ENCODE data around the gene RAB17. TPM values are rescaled to one million over a fixed set of nuclear protein-coding genes. Genes with fewer than 3 reads are reported as not detected.
A peak's percentile ranks its signal among the peaks of the same experiment; 100 is the strongest.

RAB17 gene
- total and polyA plus RNA-seq, 10 of the 15 experiments (the other 5 are each of a cell fraction or from before 2014, with no cell fraction given), result 0.07 to 1.4 (median 0.28) TPM; not detected in 3

GRCh38 chr2:237581751-237582746 is 8.5 kb downstream of the RAB17 start (continued):
- TF ChIP-seq HSF1 (IDR thresholded peaks at IDR 0.05; ENCODE audit: low read depth, low read length) (no peak), MTA3 (IDR thresholded peaks at IDR 0.05; ENCODE audit: borderline replicate concordance, low read length) (no peak), SMC3 (IDR thresholded peaks at IDR 0.05; ENCODE audit: borderline replicate concordance, low read length) (peak; percentile 59; the same call in 1 of the 2 replicates), RAD21 (IDR thresholded peaks at IDR 0.05; ENCODE audit: insufficient read depth, low read depth, low read length) (peak; percentile 72), FOXK2 (IDR thresholded peaks at IDR 0.05) (no peak)
- TF ChIP-seq, protein P1, sequence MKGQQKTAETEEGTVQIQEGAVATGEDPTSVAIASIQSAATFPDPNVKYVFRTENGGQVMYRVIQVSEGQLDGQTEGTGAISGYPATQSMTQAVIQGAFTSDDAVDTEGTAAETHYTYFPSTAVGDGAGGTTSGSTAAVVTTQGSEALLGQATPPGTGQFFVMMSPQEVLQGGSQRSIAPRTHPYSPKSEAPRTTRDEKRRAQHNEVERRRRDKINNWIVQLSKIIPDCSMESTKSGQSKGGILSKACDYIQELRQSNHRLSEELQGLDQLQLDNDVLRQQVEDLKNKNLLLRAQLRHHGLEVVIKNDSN (IDR thresholded peaks at IDR 0.05; ENCODE audit: borderline replicate concordance, extremely low read length, insufficient read depth, low read depth, low read length), result no peak

- SMC1A ChIA-PET (ENCODE audit: uncharacterized antibody, unreplicated experiment), result interaction anchor here (0.6 to 2.4 kb wide), 12 partner anchors 9 to 1974 kb away, joined by 3 to 11 read pairs (median 4); no protein-coding TSS in a partner anchor
- H2AFZ ChIP-seq (ENCODE audit: control insufficient read depth, low read depth, low read length), result no peak overlapping the region; the same call in 1 of the 2 replicates
- H3K4me2 ChIP-seq (ENCODE audit: control insufficient read depth, insufficient read depth), result no peak overlapping the region
- no peak for FAIRE-seq
- H3K9ac ChIP-seq (ENCODE audit: control insufficient read depth, insufficient read depth, low read length), result no peak overlapping the region
- in situ Hi-C loops (cut with MboI) (loop anchor here (10.0 kb wide), 1 partner anchor 163 kb away; no protein-coding TSS in a partner anchor), intact Hi-C loops (cut with micrococcal nuclease; ENCODE audit: unreplicated experiment) (loop anchor here (1.0 kb wide), 2 partner anchors 164 to 193 kb away; no protein-coding TSS in a partner anchor)
- RAD21 ChIA-PET (ENCODE audit: unreplicated experiment), result interaction anchor here (0.7 to 2.4 kb wide), 10 partner anchors 9 to 277 kb away, joined by 3 to 18 read pairs (median 4); no protein-coding TSS in a partner anchor
- H3K4me1 ChIP-seq (ENCODE audit: control insufficient read depth, insufficient read depth, low read length), result no peaks in the 10 kb centered on the region
- no peak for DNase-seq (ENCODE audit: low read depth, low spot score)
- CTCF ChIA-PET, result interaction anchor here (0.5 to 4.7 kb wide), 19 partner anchors 9 to 448 kb away, joined by 3 to 37 read pairs (median 3); no protein-coding TSS in a partner anchor
- H4K20me1 ChIP-seq (ENCODE audit: control insufficient read depth, insufficient read depth), result no peaks in the 10 kb centered on the region
- H3K27ac ChIP-seq (ENCODE audit: control insufficient read depth, insufficient read depth), result no peak overlapping the region
- no peaks in the 10 kb centered on the region; a peak in 1 of 4 replicates for H3K27me3 ChIP-seq (replicated peaks in 1 of 2; ENCODE audit: control insufficient read depth in 2 of 2, insufficient read depth in 2 of 2, low read length in 1 of 2)
- no peaks in the 10 kb centered on the region for H3K9me3 ChIP-seq (replicated peaks; ENCODE audit: control insufficient read depth, insufficient read depth, low read length)
- no peak overlapping the region for H3K4me3 ChIP-seq
- POLR2A ChIA-PET, result no interaction called here
- BruUV-seq (replicated peaks), result no TSS peak
- WGBS (ENCODE audit: insufficient coverage, insufficient replicate concordance, low lambda C conversion rate, missing lambda C conversion rate), result 55% methylated on average over 6 of the region's 6 CpGs
- H3K79me2 ChIP-seq (ENCODE audit: control insufficient read depth, insufficient read depth, low read length), result no peaks in the 10 kb centered on the region
- no peak for ATAC-seq
- H3K36me3 ChIP-seq (ENCODE audit: control insufficient read depth in 2 of 2, insufficient read depth in 2 of 2, low read length in 1 of 2), result no peaks in the 10 kb centered on the region
- TF ChIP-seq WRNIP1 (IDR thresholded peaks at IDR 0.05; ENCODE audit: borderline replicate concordance, low read depth, low read length) (no peak), IKZF2 (IDR thresholded peaks at IDR 0.05) (no peak), RBBP5 (conservative IDR thresholded peaks at IDR 0.05) (no peak), ZNF384 (IDR thresholded peaks at IDR 0.05; ENCODE audit: borderline replicate concordance, low read depth, low read length) (no peak), NBN (IDR thresholded peaks at IDR 0.05) (no peak), CREB1 (IDR thresholded peaks at IDR 0.05; ENCODE audit: low read depth) (no peak), ZSCAN29 (IDR thresholded peaks at IDR 0.05) (no peak), PBX3 (IDR thresholded peaks at IDR 0.05; ENCODE audit: insufficient replicate concordance, low read depth, low read length) (no peak), SUPT20H (IDR thresholded peaks at IDR 0.05; ENCODE audit: borderline replicate concordance, control insufficient read depth, low read depth, low read length) (no peak)
- TF ChIP-seq, protein P2, sequence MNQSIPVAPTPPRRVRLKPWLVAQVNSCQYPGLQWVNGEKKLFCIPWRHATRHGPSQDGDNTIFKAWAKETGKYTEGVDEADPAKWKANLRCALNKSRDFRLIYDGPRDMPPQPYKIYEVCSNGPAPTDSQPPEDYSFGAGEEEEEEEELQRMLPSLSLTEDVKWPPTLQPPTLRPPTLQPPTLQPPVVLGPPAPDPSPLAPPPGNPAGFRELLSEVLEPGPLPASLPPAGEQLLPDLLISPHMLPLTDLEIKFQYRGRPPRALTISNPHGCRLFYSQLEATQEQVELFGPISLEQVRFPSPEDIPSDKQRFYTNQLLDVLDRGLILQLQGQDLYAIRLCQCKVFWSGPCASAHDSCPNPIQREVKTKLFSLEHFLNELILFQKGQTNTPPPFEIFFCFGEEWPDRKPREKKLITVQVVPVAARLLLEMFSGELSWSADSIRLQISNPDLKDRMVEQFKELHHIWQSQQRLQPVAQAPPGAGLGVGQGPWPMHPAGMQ (IDR thresholded peaks at IDR 0.05; ENCODE audit: borderline replicate concordance), result no peak
Observed at GRCh38 chr2:237581326-237581725, 9.2 kb downstream of the RAB17 start.

All from GM12878 (cell line).